Ishikawa (cell line): ENCODE measurements around the gene KEAP1.

Experiments
- CEBPB ChIP-seq: IDR thresholded peaks from 2 replicates; pipeline ENCODE4 v1.6.1; 2012
- CREB1 ChIP-seq: IDR thresholded peaks from 2 replicates; pipeline ENCODE4 v1.6.1; 2012; ENCODE audit warnings: low read depth
- EP300 ChIP-seq: IDR thresholded peaks from 2 replicates; pipeline ENCODE4 v1.6.1; 2012; ENCODE audit warnings: borderline replicate concordance
- FOXM1 ChIP-seq: IDR thresholded peaks from 2 replicates; pipeline ENCODE4 v1.6.1; 2012; ENCODE audit warnings: low read depth, borderline replicate concordance
- NFIC ChIP-seq: IDR thresholded peaks from 2 replicates; pipeline ENCODE4 v1.6.1; 2012
- RAD21 ChIP-seq: IDR thresholded peaks from 2 replicates; pipeline ENCODE4 v1.6.1; 2012; ENCODE audit warnings: low read depth
- REST ChIP-seq: IDR thresholded peaks from 2 replicates; pipeline ENCODE4 v1.6.1; 2012; ENCODE audit warnings: low read depth, mild to moderate bottlenecking
- TAF1 ChIP-seq: IDR thresholded peaks from 2 replicates; pipeline ENCODE4 v1.6.1; 2012; ENCODE audit warnings: low read depth, mild to moderate bottlenecking
- TCF12 ChIP-seq: IDR thresholded peaks from 2 replicates; pipeline ENCODE4 v1.6.1; 2012; ENCODE audit warnings: low read depth
- USF1 ChIP-seq: IDR thresholded peaks from 2 replicates; pipeline ENCODE4 v1.6.1; 2012
- YY1 ChIP-seq: IDR thresholded peaks from 2 replicates; pipeline ENCODE4 v1.6.1; 2012; ENCODE audit warnings: low read depth
- ZBTB7A ChIP-seq: IDR thresholded peaks from 2 replicates; pipeline ENCODE4 v1.6.1; 2012; ENCODE audit warnings: low read depth
- TF ChIP-seq, protein P1 (sequence below): IDR thresholded peaks from 2 replicates; pipeline ENCODE4 v1.6.1; 2012

GRCh38 chr19:10508707-10509106 lies 5.6 kb upstream of the KEAP1 start:
- TF ChIP-seq FOXM1 (no peak), CREB1 (no peak), YY1 (no peak), CEBPB (no peak), RAD21 (no peak), NFIC (no peak), TCF12 (no peak), EP300 (no peak), REST (no peak), ZBTB7A (no peak), TAF1 (no peak), USF1 (no peak)
- TF ChIP-seq, protein P1, sequence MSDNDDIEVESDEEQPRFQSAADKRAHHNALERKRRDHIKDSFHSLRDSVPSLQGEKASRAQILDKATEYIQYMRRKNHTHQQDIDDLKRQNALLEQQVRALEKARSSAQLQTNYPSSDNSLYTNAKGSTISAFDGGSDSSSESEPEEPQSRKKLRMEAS: no peak
